GM10266 (cell line): ENCODE results near the gene CDC123.
"Not testable (repeated sequence)": the region's sequence is repeated elsewhere in the genome, so short reads cannot be mapped to it uniquely, and the experiment has no call there.

Experiments used
- DNase-seq: peaks from one replicate; pipeline ENCODE4 v3.0.0; 2012; ENCODE audit errors: extremely low spot score
- TF ChIP-seq, protein P1 (sequence below): IDR thresholded peaks from 2 replicates; pipeline ENCODE4 v1.5.1; 2012; ENCODE audit warnings: mild to moderate bottlenecking, low read depth; ENCODE audit not compliant: control insufficient read depth, insufficient read depth; ENCODE audit errors: missing control alignments

The CDC123 gene

DNA sequence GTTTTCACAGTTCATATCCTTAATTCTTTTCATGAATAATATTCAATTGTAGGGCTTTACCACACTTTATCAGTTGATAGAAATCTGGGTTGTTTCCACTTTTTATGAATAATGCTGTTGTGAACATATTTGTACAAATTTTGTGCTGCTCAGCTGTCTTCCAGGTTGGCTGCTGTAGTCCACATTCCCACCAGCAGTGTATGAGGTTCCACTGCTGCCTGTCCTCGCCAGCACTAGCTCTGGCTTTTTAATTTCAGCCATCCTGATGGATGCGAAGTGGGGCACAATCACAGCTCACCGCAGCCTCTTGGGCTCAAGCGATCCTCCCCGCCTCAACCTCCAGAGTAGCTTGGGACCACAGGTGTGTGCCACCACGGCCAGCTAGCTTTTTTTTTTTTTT, 33.1 kb upstream of the CDC123 start:
- TF ChIP-seq, protein P1, sequence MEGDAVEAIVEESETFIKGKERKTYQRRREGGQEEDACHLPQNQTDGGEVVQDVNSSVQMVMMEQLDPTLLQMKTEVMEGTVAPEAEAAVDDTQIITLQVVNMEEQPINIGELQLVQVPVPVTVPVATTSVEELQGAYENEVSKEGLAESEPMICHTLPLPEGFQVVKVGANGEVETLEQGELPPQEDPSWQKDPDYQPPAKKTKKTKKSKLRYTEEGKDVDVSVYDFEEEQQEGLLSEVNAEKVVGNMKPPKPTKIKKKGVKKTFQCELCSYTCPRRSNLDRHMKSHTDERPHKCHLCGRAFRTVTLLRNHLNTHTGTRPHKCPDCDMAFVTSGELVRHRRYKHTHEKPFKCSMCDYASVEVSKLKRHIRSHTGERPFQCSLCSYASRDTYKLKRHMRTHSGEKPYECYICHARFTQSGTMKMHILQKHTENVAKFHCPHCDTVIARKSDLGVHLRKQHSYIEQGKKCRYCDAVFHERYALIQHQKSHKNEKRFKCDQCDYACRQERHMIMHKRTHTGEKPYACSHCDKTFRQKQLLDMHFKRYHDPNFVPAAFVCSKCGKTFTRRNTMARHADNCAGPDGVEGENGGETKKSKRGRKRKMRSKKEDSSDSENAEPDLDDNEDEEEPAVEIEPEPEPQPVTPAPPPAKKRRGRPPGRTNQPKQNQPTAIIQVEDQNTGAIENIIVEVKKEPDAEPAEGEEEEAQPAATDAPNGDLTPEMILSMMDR: no peak
- no peak for DNase-seq

DNA sequence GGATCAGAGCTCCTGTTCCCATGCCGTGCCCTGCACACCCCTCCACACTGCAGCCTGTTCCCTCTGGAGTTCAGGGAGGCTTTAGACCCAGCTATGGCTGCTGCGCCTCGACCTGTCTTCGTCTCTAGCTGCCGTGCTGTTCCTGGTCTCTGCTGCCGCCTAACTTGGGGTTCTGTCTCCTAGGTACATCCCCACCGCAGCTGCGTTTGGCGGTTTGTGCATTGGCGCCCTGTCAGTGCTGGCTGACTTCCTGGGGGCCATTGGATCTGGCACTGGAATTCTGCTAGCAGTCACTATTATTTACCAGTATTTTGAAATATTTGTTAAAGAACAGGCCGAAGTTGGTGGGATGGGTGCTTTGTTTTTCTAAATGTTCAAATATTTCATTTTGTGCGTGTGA, 31.9 kb upstream of the CDC123 start:
- DNase-seq: no peak
- TF ChIP-seq, protein P1: no peak

DNA sequence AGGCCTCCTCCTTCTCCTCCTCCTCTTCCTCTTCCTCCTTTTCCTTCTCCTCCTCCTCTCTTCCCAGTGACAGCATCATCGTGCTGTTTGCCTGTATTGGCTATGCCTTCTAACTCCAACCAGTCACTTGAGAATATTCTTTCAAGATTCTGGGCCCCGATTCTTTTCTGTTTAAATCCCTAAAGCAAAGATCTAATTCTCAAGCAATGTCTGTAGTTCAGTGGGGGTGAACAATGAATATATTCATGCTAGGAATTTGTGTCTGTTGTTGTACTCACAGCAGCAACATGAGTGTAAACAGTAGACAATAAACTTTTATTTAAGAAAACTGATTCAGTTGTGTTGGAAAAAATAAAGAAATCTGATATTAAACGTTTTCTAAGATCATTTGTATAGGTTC, 31.0 kb upstream of the CDC123 start:
- TF ChIP-seq, protein P1: no peak
- no peak for DNase-seq

DNA sequence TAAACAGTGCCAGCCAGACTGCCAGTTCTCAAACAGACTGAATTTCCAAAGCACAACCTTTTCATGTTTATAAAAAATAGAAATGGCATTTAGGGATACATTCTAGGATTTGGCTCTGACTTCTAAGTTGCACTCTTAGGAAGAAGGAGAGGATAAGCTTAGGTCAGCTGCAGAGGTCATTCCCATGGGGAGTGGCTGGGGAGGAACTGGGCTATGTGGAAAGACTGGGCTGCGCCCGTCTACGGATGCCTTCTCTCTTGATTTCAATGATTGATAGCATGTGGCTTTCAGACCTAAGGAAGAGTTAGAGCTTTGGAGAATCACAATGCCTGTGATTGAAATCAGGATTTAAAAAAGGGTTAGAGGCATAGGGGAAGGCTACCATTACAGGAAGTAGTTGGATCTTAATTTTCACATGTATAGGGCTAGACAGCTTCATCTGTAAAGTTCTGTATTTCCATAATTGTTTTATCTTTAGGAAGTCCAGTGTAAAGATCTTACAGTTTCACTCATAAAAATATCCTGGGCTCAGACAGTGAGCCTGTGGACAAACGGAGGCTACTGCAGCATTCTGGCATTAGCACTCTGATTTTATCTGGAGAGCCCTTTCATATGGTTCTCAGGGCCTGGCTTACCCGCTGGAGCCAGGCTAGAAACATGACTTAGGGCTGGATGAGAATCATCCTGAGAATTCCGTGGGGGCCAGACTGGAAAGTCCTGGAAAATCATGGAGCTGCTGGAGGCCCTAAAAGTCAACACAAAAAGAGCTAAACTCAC, 29.8 kb upstream of the CDC123 start:
- DNase-seq: no peak
- TF ChIP-seq, protein P1: no peak

DNA sequence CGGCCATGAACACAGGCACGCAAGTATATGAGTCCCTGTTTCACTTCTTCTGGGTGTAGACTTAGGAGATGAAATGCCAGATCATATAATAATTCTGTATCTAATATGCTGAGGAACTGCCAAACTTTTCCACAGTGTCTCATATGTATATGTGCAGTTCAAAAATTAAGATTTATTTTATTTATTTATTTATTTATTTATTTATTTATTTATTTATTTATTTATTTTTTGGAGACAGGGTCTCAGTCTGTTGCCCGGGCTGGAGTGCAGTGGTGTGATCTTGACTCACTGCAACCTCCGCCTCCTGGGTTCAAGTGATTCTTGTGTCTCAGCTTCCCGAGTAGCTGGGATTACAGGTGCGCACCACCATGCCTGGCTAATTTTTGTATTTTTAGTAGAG, 24.5 kb upstream of the CDC123 start:
- not testable (repeated sequence) for DNase-seq

DNA sequence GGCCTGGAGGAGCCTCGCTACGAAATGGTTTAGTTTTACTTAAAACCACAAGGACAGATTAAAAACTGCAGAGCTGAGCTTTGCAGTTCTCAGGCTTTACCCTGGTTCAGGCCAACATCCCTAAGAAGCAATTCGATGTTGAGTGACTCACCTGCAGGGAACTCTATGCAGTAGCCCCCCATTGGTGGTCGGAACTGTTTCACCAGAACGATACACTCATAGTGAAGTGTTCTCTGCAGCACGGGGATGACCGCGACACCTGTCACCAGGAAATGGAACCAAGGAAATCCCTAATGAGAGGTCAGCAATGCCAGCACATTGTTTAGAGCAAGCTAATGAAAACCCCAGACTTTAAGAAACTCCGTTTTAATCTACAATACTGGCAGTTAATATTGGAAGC, 18.3 kb upstream of the CDC123 start:
- TF ChIP-seq, protein P1: no peak
- DNase-seq: no peak

DNA sequence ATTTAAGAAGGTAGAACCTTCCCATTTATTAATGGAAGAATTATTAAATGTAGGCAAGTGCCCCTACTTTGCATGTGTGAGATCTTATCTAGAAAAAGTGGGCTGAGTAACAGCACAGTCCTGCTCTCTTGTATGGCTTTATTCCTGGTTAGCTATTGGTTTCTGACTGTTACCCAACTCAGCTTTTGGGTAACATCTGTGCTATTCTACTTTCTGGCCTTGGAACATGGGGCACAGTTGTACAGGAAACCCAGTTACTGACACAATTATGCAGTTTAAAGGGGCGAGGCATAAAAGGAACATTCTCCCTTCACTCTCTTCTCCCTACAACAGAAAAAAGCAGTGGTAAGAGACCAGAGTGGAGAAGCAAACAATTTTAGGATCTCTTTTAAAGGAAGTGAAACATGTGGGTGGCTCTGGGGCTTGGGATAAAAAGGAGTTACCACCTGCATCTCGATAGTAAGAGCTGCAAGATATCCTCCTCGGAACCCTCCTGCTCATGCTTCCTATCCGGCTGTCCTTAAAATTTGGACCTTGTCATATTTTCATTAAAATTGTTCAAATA, 16.3 kb upstream of the CDC123 start:
- no peak for DNase-seq
- TF ChIP-seq, protein P1: no peak
